ENCODE measurements around the gene SIDT2. TPM values are rescaled to one million over a fixed set of nuclear protein-coding genes. Genes with fewer than 3 reads are reported as not detected.

The SIDT2 gene
- total RNA-seq, 2 donors from 2014 or later, result 39.3 to 43.0 TPM

DNA sequence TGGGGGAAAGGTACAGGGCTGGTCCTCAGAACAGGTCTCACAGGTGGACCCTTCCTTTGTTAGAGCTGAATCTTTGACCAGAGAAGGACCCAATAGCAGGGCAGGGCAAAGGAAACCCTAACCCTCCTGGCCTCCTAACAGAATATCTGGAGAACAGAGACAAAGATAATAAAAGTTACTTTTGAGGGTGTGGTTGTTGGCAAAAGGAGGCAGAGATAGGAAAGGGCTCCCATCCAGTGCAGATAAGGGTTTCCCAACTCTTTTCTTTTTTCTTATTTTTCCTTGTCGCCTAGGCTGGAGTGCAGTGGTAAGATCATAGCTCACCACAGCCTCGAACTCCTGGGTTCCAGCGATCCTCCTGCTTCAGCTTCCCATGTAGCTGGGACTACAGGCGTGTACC, 41.5 kb downstream of the SIDT2 start:
- Histone ChIP-seq H3K9ac (ENCODE audit: extremely low read depth, low read length, poor library complexity, severe bottlenecking) (no peak overlapping the region), H3K4me3 (ENCODE audit: low read length) (no peak overlapping the region), H3K4me1 (ENCODE audit: control insufficient read depth, insufficient read depth, low read length) (no peaks in the 10 kb centered on the region), H3K9me3 (ENCODE audit: control insufficient read depth, low read length) (no peaks in the 10 kb centered on the region), H3K27me3 (ENCODE audit: control insufficient read depth, insufficient read depth, low read length, poor library complexity, severe bottlenecking) (no peaks in the 10 kb centered on the region), H3K36me3 (ENCODE audit: control insufficient read depth, insufficient read depth, low read length) (peaks cover 73% of the 10 kb centered on the region), H3K27ac (ENCODE audit: low read depth, low read length) (no peak overlapping the region)
- Mint-ChIP-seq H3K27ac (no peak overlapping the region), H3K4me3 (no peak overlapping the region), H3K9me3 (no peaks in the 10 kb centered on the region), H3K27me3 (ENCODE audit: insufficient read depth) (no peaks in the 10 kb centered on the region), H3K4me1 (peaks cover 2% of the 10 kb centered on the region), H3K36me3 (ENCODE audit: low read depth) (peaks cover 52% of the 10 kb centered on the region)
- no peak for DNase-seq
- WGBS, 2 experiments (ENCODE audit: insufficient coverage in 1 of 2, insufficient read length in 1 of 2), result 90 to 94% methylated on average over 4 of the region's 4 CpGs
- TF ChIP-seq CTCF (conservative IDR thresholded peaks at IDR 0.05), result no peak

DNA sequence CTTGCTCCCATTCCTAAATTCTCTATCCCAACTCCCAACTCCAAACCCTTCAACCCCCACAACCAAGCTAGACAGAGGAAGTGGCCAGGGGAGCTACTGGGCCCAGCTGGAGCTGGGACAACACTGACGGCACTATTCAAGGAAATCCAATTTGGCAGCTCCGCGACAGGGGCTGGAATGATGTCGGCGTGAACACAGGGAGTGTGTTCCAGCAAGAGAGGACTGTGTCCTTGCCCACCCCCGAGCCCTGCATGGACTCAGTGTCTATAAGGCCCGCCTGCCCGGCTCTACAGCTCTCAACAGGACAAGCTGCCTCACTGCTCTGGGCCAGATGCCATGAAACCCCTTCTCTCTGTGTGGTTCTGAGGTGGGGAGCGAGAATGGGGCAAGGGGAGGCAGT, 42.0 kb downstream of the SIDT2 start:
- H3K36me3 Mint-ChIP-seq (ENCODE audit: low read depth), result peaks cover 56% of the 10 kb centered on the region
- peaks cover 2% of the 10 kb centered on the region for H3K4me1 Mint-ChIP-seq
- Histone ChIP-seq H3K9me3 (ENCODE audit: control insufficient read depth, low read length) (no peaks in the 10 kb centered on the region), H3K27ac (ENCODE audit: low read depth, low read length) (no peak overlapping the region), H3K4me1 (ENCODE audit: control insufficient read depth, insufficient read depth, low read length) (no peaks in the 10 kb centered on the region), H3K36me3 (ENCODE audit: control insufficient read depth, insufficient read depth, low read length) (peaks cover 77% of the 10 kb centered on the region), H3K4me3 (ENCODE audit: low read length) (no peak overlapping the region), H3K9ac (ENCODE audit: extremely low read depth, low read length, poor library complexity, severe bottlenecking) (no peak overlapping the region), H3K27me3 (ENCODE audit: control insufficient read depth, insufficient read depth, low read length, poor library complexity, severe bottlenecking) (no peaks in the 10 kb centered on the region)
- H3K27ac Mint-ChIP-seq, result peak overlapping the region; percentile 15
- no peak overlapping the region for H3K4me3 Mint-ChIP-seq
- no peak for TF ChIP-seq CTCF (conservative IDR thresholded peaks at IDR 0.05)
- no peak for DNase-seq
- 92 to 95% methylated on average over 8 to 9 of the region's 9 CpGs for WGBS, 2 experiments (ENCODE audit: insufficient coverage in 1 of 2, insufficient read length in 1 of 2)
- H3K27me3 Mint-ChIP-seq (ENCODE audit: insufficient read depth), result no peaks in the 10 kb centered on the region
- no peaks in the 10 kb centered on the region for H3K9me3 Mint-ChIP-seq

- peaks cover 2% of the 10 kb centered on the region for H3K4me1 Mint-ChIP-seq
- 90% methylated on average over 6 to 7 of the region's 7 CpGs for WGBS, 2 experiments (ENCODE audit: insufficient coverage in 1 of 2, insufficient read length in 1 of 2)
- Histone ChIP-seq H3K4me3 (ENCODE audit: low read length) (no peak overlapping the region), H3K4me1 (ENCODE audit: control insufficient read depth, insufficient read depth, low read length) (no peaks in the 10 kb centered on the region), H3K27ac (ENCODE audit: low read depth, low read length) (no peak overlapping the region), H3K9ac (ENCODE audit: extremely low read depth, low read length, poor library complexity, severe bottlenecking) (no peak overlapping the region), H3K36me3 (ENCODE audit: control insufficient read depth, insufficient read depth, low read length) (peaks cover 78% of the 10 kb centered on the region), H3K9me3 (ENCODE audit: control insufficient read depth, low read length) (no peaks in the 10 kb centered on the region), H3K27me3 (ENCODE audit: control insufficient read depth, insufficient read depth, low read length, poor library complexity, severe bottlenecking) (no peaks in the 10 kb centered on the region)
- no peak for DNase-seq
- peak overlapping the region; percentile 44 for H3K27ac Mint-ChIP-seq
- H3K4me3 Mint-ChIP-seq, result no peak overlapping the region
- TF ChIP-seq CTCF (conservative IDR thresholded peaks at IDR 0.05), result no peak
- H3K9me3 Mint-ChIP-seq, result no peaks in the 10 kb centered on the region
- no peaks in the 10 kb centered on the region for H3K27me3 Mint-ChIP-seq (ENCODE audit: insufficient read depth)
- peaks cover 52% of the 10 kb centered on the region for H3K36me3 Mint-ChIP-seq (ENCODE audit: low read depth)
Measured at GRCh38 chr11:117220999-117221774, 42.6 kb downstream of the SIDT2 start.
